Mononuclear cell (primary cell): ENCODE measurements around the gene GJD4. TPM values are rescaled to one million over a fixed set of nuclear protein-coding genes. Genes with fewer than 3 reads are reported as not detected.
A peak's percentile ranks its signal among the peaks of the same experiment; 100 is the strongest.

Experiments used
- H3K27me3 ChIP-seq: 2 replicates; pipeline ENCODE4 v1.6.0; 2011; ENCODE audit warnings: low read length, control low read depth; ENCODE audit not compliant: insufficient read depth
- H3K4me1 ChIP-seq: 2 replicates; pipeline ENCODE4 v1.5.1; 2011; ENCODE audit warnings: mild to moderate bottlenecking, low read length, control low read depth; ENCODE audit not compliant: insufficient read depth
- H3K4me3 ChIP-seq: 2 replicates; pipeline ENCODE4 v1.5.1; 2011; ENCODE audit warnings: mild to moderate bottlenecking, low read length, moderate library complexity
- H3K9me3 ChIP-seq: 2 replicates; pipeline ENCODE4 v1.5.1; 2011; ENCODE audit warnings: low read depth, mild to moderate bottlenecking, control low read depth, low read length
- total RNA-seq: library from RNA; depleted of rRNA; stranded (reverse); fragments of >200 nt; gene quantifications from one replicate; pipeline ENCODE4 v1.2.3, GENCODE V29; 2012

The GJD4 gene
- total RNA-seq, 1 donor: not detected

DNA sequence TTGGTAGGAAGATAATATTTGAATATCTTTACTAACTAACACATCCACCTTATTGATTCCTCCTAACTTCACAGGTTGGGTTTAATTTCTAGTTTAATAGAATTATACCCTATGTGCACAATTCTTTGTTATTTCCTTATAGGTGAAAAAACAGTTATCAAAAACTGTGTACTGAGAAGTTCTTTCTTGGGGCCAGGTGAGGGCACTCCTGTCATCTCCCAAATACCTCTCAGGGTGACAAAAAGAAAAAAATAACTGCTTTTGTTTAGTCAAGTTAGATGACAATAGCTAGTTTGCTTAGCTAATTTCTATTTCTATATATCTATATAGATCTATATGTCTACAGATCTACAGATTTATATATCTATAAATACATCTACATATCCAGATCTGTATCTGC is 26.9 kb downstream of the GJD4 start:
- Histone ChIP-seq H3K9me3 (no peaks in the 10 kb centered on the region), H3K27me3 (peaks cover 20% of the 10 kb centered on the region), H3K4me3 (no peak overlapping the region), H3K4me1 (no peaks in the 10 kb centered on the region)

DNA sequence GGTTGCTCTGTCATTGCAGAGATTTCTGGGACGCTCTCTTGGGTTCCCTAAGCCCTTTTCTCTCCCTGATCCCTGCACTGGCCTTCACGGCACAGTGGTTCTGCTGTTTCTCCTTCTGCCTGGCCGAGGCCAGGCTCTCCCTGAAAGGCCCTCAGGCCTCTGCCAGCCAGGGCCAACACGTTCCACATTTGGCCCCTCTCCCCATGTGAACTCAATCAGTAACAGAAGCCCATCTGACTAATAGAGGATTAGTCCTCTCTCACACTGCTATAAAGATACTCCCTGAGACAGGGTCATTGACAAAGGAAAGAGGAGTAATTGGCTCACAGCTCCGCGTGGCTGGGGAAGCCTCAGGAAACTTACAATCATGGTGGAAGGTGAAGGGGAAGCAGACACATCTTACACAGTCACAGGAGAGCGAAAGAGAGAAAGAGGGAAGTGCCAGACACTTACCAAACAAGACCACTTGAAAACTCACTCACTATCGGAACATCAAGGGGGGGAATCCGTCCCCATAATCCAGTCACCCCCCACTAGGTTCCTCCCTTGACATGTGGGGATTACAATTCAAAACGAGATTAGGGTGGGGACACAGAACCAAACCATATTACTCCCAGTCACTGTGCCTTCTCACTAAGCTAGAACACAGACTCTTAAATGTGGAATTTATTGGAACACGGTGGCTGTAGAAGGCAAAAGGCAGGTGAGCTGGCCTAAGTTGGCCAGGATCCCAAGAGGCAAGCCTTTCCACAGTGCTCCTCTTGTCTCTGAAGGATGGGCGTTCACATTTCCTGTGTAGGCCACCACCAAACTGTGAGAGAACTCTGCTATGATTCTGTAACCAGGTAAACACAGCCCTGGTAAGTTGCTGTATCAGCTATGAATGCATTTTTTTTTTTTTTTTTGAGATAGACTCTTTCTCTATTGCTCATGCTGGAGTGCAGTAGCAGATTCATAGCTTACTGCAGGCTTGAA is 28.2 kb downstream of the GJD4 start:
- Histone ChIP-seq H3K4me3 (no peak overlapping the region), H3K27me3 (peaks cover 32% of the 10 kb centered on the region), H3K4me1 (no peaks in the 10 kb centered on the region), H3K9me3 (no peaks in the 10 kb centered on the region)

DNA sequence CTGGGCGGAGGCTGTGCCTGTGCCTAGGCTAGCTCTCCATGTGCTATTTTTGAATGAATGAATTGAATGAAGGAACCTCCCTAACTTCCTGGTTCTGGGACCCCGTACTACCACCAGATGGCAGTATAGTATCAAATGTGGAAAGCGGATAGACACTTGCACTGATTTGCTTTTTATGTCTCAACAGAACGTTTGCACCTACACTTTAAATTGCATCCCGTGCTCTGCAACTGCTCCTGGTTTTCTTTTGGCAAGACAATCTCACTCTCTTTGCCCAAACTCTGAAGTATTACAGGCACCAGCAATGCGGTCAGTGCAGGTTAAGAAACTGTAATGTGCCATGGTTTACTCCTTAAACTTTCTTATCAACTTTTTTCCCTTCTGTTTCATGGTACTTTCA is 30.4 kb downstream of the GJD4 start:
- no peaks in the 10 kb centered on the region for H3K9me3 ChIP-seq
- peaks cover 40% of the 10 kb centered on the region for H3K27me3 ChIP-seq

DNA sequence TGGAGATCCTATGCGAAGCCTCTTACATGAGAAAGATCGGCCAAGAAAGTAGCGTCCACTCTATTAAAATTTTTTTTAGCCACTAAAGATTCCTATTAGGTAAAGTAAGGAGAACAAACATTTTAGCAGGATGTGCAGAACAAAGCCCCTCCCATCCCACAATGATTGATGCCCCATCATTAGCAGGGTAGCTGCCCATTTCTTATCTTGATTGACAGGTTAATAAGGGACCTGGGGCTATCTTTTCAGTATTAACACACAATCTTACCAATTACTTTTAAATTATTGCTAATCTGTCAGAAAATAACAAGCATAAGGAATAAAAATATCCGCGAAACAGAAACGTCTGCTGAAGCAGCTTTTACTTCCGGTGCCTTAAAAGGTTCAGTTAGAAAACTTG is 31.8 kb downstream of the GJD4 start:
- H3K4me1 ChIP-seq: peaks cover 12% of the 10 kb centered on the region
- no peaks in the 10 kb centered on the region for H3K9me3 ChIP-seq
- H3K27me3 ChIP-seq: peaks cover 40% of the 10 kb centered on the region
- no peak overlapping the region for H3K4me3 ChIP-seq

More for the DNA sequence above, 30.4 kb downstream of the GJD4 start:
- H3K4me3 ChIP-seq: no peak overlapping the region
- H3K4me1 ChIP-seq: peaks cover 6% of the 10 kb centered on the region

DNA sequence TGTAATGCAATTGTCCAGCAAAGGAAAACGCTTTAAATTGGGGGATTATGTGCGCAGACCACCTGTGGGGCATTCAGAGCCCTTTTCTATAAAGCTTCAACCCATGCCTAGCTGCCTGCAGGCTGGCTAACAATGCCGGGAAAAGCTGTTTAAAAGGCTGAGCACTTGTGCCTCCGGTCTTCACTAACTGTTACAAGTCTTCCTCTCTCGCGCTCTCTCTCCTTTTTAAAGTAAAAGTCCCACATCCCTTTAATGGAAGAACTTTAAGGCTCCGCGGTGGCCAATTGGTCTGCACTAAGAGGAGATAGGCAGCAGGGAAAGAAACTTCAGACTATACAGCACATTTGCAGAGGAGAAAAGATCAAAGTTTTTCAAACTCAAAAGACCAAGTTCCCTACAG is 32.3 kb downstream of the GJD4 start:
- no peak overlapping the region for H3K4me3 ChIP-seq
- no peaks in the 10 kb centered on the region for H3K9me3 ChIP-seq
- H3K4me1 ChIP-seq: peaks cover 15% of the 10 kb centered on the region
- peaks cover 42% of the 10 kb centered on the region for H3K27me3 ChIP-seq

DNA sequence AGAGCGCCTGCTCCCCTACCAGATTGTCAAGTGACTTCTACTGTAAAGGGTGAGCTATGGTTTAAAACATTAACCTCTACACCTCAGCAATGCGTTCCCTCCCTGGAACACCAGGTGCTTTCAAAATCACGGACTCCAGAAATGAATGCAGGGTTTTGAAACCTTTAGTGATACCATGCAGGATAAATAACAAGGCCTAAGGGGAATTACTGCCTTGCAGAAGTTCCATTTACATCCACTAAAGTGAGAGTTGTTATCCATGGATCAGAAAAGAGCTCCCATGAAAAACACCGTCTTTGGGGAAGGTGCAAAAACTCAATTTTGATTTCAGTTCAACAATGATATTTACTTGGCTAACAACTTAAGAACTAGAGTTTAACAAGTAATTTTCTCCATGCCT is 33.0 kb downstream of the GJD4 start:
- H3K4me3 ChIP-seq: no peak overlapping the region
- peaks cover 21% of the 10 kb centered on the region for H3K4me1 ChIP-seq
- H3K27me3 ChIP-seq: peaks cover 49% of the 10 kb centered on the region
- H3K9me3 ChIP-seq: no peaks in the 10 kb centered on the region

DNA sequence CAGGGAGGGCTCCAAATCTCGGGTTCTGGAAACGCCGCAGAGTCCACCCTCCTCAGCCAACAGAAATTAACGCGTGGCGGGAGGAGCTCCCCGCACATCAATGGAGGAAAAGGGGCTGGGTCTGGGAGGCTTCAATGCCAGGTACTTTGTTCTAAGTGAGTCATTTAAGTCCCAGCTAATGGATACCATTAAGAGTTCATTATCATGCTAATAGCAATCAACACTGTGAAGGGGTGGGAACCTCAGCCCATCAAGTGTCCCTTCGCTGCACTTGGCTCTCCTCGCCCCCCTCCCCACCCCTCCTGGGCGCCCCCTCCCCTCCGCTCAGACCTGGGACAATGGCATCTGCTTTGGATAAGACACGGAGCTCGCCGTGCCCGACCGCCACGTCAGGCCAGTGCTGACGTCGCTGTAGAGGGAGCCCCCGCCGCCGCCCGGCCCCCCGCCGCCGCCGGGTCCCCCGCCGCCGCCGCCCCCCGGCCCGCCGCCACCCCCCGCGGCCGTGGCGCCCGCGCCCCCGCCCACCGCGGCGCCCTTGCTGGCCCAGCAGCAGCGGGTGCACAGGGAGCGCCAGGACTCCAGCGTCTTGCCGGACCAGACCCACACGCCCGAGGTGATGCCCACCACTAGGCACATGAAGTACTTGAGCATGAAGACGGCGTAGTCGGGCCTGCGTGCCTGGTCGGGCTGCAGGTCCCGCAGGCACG is 34.0 kb downstream of the GJD4 start:
- Histone ChIP-seq H3K9me3 (no peaks in the 10 kb centered on the region), H3K4me1 (peaks cover 30% of the 10 kb centered on the region), H3K27me3 (peaks cover 59% of the 10 kb centered on the region), H3K4me3 (no peak overlapping the region)

DNA sequence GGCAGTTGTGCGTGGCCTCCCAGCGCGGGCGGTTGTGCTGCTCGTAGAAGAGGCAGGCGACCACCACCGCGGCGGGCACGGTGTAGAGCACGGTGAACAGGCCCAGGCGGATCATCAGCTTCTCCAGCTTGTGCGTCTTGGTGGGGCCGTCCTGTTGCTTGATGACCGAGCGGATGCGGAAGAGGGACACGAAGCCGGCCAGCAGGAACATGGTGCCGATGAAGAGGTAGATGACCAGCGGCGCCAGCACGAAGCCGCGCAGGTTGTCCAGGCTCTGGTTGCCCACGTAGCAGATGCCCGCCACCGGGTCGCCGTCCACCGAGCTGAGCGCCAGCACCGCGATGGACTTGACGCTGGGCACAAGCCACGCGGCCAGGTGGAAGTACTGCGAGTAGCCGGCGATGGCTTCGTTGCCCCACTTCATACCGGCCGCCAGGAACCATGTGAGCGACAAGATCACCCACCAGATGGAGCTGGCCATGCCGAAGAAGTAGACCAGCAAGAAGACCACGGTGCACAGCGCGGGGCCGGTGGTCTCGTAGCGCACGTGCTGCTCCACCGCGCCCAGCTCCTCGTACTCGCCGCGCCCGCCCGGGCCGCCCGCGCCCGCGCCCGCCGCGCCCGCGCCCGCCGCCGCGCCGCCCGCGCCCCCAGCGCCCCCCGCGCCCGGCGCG is 34.7 kb downstream of the GJD4 start:
- H3K4me1 ChIP-seq: peaks cover 30% of the 10 kb centered on the region
- peaks cover 65% of the 10 kb centered on the region for H3K27me3 ChIP-seq
- no peaks in the 10 kb centered on the region for H3K9me3 ChIP-seq
- H3K4me3 ChIP-seq: no peak overlapping the region

DNA sequence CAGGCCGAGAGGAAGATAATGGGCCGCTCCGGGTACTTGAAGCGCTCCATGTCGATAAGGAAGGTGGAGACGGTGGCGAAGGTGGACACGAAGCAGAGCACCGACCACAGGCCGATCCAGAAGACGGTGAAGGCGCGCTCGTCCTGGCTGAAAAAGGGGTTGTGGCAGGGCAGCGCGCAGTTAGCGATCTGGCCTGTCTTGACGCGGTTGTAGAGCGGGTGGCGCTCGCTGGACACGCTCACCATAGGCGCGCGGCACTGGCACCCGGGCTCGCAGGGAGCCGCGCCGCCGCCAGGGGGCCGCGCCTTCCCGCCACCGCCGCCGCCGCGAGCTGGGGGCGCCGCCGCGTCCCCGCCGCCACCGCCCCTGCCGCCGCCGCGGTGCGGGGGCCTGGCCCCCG is 35.3 kb downstream of the GJD4 start:
- Histone ChIP-seq H3K4me3 (no peak overlapping the region), H3K9me3 (no peaks in the 10 kb centered on the region), H3K27me3 (peaks cover 72% of the 10 kb centered on the region), H3K4me1 (peaks cover 30% of the 10 kb centered on the region)

DNA sequence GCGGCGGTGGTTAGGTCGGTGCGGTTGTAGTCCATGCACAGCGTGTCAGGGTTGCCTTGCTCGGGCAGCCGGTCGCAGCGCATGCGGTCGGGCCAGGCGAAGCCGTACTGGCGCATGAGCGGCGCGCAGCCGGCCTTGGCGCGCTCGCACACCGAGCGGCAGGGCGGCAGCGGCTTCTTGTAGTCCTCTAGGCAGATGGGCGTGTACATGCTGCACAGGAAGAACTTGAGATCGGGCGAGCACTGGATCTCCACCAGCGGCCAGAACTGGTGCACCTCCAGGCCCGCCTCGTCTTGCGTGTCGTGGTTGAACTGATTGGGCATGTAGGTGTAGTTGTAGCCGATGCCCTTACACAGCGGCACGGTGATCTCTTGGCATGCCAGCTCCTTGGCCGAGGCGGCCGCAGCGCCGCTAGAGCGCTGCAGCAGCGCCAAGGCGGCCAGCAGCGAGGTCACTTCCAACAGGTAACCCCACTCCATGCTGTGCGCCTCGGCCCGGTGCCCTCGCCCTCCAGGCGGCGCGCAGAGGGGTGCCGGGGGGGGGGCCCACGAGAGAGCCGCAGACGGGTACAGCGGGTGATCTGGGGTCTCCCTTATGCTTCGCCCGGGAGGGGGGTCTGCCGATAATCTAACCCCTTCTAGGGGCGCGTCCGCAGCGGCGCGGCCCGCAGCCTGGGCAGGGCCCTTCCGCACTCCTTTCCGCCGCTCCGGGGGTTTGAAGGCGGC is 36.0 kb downstream of the GJD4 start:
- Histone ChIP-seq H3K27me3 (peaks cover 68% of the 10 kb centered on the region), H3K4me3 (peak overlapping the region; percentile 43), H3K9me3 (no peaks in the 10 kb centered on the region), H3K4me1 (peaks cover 30% of the 10 kb centered on the region)

DNA sequence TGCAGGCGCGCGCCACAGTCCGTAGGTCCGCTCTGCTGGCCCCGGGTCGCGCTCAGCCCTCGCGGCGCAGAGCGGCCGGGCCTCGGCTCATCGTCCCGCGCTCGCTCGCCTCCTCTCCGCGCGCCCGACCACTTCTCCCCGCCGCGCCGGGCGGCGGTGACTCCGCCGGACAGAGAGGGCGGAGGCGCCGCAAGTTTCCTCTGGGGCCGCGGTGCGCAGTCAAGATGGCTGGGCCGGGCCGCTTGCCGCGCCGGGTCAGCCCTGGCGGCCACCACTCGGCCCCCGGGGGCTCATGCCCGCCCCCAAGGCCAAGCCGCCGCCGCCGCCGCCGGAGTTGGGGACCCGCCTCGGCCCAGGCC is 36.5 kb downstream of the GJD4 start:
- Histone ChIP-seq H3K27me3 (peaks cover 62% of the 10 kb centered on the region), H3K4me3 (peak overlapping the region; percentile 43), H3K9me3 (no peaks in the 10 kb centered on the region), H3K4me1 (peaks cover 30% of the 10 kb centered on the region)

DNA sequence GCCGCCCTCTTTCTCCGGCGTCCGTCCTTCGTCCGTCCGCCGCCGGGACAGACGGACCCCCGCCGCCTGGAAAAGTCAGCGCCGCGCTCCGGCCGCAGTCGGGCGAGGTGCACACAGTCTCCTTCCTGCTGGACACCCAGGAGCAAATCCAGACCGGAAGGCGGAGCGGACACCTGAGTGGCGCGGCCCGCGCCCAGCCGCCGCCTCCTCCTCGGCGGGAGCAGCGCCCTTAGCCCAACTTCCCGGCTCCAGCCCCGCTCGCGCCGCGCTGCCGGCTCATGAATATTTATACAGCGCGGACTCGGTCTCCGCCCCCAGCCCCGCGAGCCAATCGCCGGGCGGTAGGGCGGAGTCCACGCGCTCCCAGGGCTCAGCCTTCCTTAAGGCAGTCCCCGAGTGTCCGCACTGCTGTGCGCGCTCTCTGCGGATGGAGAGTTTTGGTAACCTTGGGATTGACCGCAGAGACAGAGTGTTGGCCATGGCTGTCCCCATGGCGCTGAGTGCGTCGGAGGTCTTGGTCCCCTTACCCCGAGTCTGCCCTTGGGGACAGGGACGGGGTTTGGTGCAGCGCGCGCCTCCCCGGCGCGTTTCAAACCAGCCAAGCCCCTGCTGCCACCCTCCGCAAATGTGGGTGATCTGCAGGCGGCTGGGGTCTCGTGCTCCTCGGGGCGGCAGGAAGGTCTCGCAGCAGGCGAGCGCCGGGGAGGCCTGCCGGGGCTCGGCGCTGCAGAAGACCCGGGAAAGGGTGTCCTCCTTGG is 37.1 kb downstream of the GJD4 start, which contains the start of gene FZD8:
Gene FZD8 (minus strand): TSS at position 262 of the 758 bp plus-strand sequence. CDS start 867 bp downstream, outside the sequence.
- Histone ChIP-seq H3K9me3 (no peaks in the 10 kb centered on the region), H3K4me1 (peaks cover 30% of the 10 kb centered on the region), H3K4me3 (peak within 1 kb of the TSS; percentile 43), H3K27me3 (peaks cover 57% of the 10 kb centered on the region)

DNA sequence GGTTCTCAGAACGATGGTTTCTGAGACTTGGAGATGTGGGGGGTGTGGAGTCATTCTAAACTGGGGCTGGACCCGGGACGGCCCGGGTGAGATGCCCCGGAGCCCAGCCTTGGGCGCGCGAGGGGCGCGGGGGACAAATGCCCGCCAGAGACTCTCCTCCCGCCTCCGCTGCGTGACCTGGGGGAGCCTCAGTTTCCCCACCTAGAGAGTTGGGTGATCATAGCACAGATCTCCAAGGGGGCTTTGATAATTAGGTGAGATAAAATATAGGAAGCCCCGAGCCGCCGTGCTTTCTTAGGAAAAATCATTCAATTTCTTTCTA is 37.6 kb downstream of the GJD4 start:
- Histone ChIP-seq H3K4me1 (peaks cover 30% of the 10 kb centered on the region), H3K27me3 (peaks cover 51% of the 10 kb centered on the region), H3K4me3 (peak overlapping the region; percentile 43), H3K9me3 (no peaks in the 10 kb centered on the region)
